ENCODE measurements around the gene LCE2A.

Gene LCE2A

DNA sequence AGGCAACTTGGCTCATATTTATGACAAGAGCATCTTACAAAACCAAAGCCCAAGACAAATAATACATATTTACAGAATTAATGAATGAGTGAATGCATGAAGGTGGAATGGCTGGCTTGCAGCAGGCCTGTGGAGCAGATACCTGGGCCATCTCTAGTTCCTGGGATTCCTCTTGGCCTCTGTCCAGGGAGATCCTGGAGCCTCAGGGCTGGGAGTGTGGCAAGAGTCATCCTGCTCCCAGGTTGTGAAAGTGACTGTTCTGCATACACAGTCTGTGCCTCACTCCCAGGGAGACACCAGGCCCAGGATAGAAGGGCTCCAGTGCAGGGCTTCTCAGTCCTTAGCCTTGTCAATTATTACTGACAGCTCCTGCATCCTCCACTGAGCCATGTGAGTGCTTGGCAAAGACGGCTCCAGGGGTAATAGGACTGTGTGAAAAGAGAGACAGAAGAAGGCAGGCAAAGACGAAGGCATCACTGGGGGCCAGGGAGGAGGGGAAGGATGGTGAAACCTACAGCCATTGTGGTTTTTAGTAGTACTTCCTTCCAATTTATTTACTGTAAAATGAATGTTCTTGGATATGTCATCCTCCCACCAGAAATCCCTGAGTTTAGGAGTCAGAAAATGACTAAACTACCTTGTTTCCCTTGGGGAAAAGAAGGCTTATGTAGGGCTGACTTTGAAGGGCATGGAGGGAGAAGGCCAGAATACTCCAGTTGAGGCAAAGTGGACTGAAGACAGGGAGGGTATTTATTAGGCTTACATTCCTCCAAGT, 45.4 kb downstream of the LCE2A start:
- no peak for DNase-seq (ENCODE audit: low read depth in 2 of 2)

DNA sequence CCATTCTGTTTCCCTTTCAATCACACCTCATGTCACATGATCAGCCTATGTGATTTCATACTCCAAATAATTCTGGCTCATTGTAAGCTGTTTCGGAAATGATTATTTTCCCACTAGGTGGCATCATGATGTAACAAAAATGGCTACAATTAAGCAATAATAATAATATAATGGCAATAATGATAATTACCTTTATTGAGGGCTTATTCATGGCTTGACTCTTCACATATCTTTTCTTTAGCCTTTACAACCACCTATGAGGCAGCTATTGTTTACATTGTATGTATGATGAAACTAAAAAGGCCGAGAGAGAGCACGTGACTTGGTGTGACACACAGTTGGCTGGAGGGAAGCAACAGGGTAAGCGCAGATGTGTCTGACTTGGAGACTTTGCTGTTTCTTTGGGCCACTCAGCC, 47.2 kb downstream of the LCE2A start:
- no peak for DNase-seq (ENCODE audit: low read depth in 2 of 2)

GRCh38 chr1:152745765-152746444, 47.8 kb downstream of the LCE2A start:
- no peak for DNase-seq (ENCODE audit: low read depth in 2 of 2)

DNA sequence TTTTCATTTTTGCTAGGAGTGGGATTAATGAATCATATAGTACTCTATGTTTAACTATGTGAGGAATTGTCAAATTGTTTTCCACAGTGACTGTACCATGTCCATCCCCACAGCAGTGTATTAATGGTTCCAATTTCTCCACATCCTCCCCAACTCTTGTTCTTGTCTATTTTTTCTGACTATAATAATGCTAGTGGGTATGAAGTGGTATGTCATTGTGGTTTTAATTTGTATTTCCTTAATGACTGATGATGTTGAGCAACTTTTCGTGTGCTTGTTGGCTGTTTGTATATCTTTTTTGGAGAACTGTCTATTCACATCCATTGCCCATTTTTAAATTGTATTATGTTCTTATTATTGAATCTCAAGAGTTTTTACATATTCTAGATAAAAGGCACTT, 49.7 kb downstream of the LCE2A start:
- no peak for DNase-seq (ENCODE audit: low read depth in 2 of 2)
